ENCODE data around the gene FUT1. TPM values are rescaled to one million over a fixed set of nuclear protein-coding genes. Genes with fewer than 3 reads are reported as not detected.
A peak's percentile ranks its signal among the peaks of the same experiment; 100 is the strongest.

FUT1 gene
- total and polyA plus RNA-seq, 4 donors, result 0.48 to 6.8 (median 1.0) TPM

- Histone ChIP-seq H3K27me3 (ENCODE audit: control insufficient read depth in 4 of 4, insufficient read depth in 4 of 4, low read length in 3 of 4) (no peaks in the 10 kb centered on the region), H3K4me1 (ENCODE audit: control insufficient read depth in 4 of 4, insufficient read depth in 4 of 4, low read length in 3 of 4) (peaks cover 2 to 9% (median 7%) of the 10 kb centered on the region in 4 donors), H3K9me3 (ENCODE audit: control insufficient read depth in 4 of 4, low read length in 3 of 4) (no peaks in the 10 kb centered on the region), H3K36me3 (ENCODE audit: control insufficient read depth in 4 of 4, insufficient read depth in 3 of 4, low read depth in 1 of 4, low read length in 3 of 4) (no peaks in the 10 kb centered on the region), H3K9ac (ENCODE audit: low read depth in 1 of 2, low read length in 2 of 2) (no peak overlapping the region), H3K27ac (ENCODE audit: low read depth in 1 of 2, low read length in 2 of 2) (no peak overlapping the region), H3K4me3 (ENCODE audit: low read depth in 1 of 3, low read length in 3 of 3) (no peak overlapping the region)
- TF ChIP-seq TAF1 (conservative IDR thresholded peaks at IDR 0.05) (no peak), MAX (IDR thresholded peaks at IDR 0.05) (no peak), SP1 (IDR thresholded peaks at IDR 0.05) (no peak), FOXA1 (IDR thresholded peaks at IDR 0.05) (no peak), FOXA2 (IDR thresholded peaks at IDR 0.05) (no peak), ZBTB33 (IDR thresholded peaks at IDR 0.05) (no peak), CTCF (IDR thresholded peaks at IDR 0.05; ENCODE audit: low read depth, low read length, missing input control) (no peak), RXRA (IDR thresholded peaks at IDR 0.05) (no peak), YY1 (IDR thresholded peaks at IDR 0.05) (no peak), RAD21 (IDR thresholded peaks at IDR 0.05) (no peak), GABPA (IDR thresholded peaks at IDR 0.05 in 1 of 2, conservative IDR thresholded peaks at IDR 0.05 in 1 of 2) (no peak), HNF4G (IDR thresholded peaks at IDR 0.05) (no peak), EGR1 (IDR thresholded peaks at IDR 0.05; ENCODE audit: low read depth in 2 of 2) (no peak), NR2F2 (IDR thresholded peaks at IDR 0.05) (no peak), JUND (IDR thresholded peaks at IDR 0.05) (no peak)
- TF ChIP-seq, protein P1, sequence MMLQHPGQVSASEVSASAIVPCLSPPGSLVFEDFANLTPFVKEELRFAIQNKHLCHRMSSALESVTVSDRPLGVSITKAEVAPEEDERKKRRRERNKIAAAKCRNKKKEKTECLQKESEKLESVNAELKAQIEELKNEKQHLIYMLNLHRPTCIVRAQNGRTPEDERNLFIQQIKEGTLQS (IDR thresholded peaks at IDR 0.05), result no peak
- TF ChIP-seq, protein P2, sequence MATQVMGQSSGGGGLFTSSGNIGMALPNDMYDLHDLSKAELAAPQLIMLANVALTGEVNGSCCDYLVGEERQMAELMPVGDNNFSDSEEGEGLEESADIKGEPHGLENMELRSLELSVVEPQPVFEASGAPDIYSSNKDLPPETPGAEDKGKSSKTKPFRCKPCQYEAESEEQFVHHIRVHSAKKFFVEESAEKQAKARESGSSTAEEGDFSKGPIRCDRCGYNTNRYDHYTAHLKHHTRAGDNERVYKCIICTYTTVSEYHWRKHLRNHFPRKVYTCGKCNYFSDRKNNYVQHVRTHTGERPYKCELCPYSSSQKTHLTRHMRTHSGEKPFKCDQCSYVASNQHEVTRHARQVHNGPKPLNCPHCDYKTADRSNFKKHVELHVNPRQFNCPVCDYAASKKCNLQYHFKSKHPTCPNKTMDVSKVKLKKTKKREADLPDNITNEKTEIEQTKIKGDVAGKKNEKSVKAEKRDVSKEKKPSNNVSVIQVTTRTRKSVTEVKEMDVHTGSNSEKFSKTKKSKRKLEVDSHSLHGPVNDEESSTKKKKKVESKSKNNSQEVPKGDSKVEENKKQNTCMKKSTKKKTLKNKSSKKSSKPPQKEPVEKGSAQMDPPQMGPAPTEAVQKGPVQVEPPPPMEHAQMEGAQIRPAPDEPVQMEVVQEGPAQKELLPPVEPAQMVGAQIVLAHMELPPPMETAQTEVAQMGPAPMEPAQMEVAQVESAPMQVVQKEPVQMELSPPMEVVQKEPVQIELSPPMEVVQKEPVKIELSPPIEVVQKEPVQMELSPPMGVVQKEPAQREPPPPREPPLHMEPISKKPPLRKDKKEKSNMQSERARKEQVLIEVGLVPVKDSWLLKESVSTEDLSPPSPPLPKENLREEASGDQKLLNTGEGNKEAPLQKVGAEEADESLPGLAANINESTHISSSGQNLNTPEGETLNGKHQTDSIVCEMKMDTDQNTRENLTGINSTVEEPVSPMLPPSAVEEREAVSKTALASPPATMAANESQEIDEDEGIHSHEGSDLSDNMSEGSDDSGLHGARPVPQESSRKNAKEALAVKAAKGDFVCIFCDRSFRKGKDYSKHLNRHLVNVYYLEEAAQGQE (IDR thresholded peaks at IDR 0.05), result no peak
- 72% methylated on average over 22 of the region's 22 CpGs for WGBS
- DNase-seq (ENCODE audit: low spot score), result peak; percentile 34
Observed at GRCh38 chr19:48737360-48737998, 15.0 kb downstream of the FUT1 start.

All from liver (tissue), 9 donors.